ENCODE data around the gene NR2C2.

NR2C2 gene

DNA sequence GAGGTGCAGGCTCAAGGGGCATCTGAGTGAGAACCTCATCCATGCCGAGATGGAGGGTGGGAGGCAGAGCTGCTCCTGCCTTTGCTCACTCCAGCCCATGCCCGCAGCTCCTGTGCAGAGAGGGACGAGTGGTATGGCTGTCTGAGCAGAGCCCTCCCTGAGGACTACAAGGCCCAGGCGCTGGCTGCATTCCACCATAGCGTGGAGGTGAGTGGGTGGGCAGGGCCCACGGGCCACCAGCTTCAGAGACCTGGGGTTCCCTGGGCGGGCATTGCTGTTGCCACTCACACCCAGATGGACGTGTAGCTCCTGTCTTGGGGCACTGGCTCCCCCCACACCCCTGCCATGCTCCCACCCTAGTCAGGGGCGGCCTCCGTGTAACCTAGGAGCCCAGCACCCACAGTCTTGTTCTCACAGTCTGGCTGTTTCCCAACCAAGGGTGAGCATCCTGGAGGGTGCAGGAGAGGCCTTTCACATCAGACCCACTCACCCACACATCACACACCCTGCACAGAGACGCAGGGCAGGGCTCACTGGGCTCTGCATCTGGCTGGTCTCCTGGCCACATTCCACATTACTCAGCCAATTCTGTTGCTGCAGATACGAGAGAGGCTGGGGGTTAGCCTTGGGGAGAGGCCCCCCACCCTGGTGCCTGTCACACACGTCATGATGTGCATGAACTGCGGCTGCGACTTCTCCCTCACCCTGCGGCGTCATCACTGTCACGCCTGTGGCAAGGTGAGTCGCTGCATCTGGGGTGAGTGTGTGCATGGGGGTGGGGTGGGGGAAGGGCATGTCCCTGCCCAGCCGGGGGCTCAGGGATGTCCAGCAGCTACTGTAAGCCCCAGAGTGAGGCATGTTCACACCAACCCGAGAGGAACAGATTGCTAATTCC is 25.3 kb upstream of the NR2C2 start:
- no peak for DNase-seq (ENCODE audit: low spot score)

DNA sequence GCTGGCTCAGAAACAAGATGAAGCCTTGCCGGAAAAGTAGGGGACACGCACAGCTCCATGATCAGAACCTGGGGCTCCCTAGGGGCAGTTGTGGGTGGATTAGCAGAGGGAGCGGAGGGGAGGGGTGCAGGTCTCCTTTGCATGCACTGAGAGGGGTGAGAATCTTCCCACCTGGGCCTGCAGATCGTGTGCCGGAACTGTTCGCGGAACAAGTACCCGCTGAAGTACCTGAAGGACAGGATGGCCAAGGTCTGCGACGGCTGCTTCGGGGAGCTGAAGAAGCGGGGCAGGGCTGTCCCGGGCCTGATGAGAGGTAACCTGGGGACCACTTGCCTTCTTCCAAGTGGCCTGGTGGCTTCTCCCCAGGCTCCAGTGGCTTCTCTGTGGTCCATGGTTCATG is 24.5 kb upstream of the NR2C2 start:
- no peak for DNase-seq (ENCODE audit: low spot score)

DNA sequence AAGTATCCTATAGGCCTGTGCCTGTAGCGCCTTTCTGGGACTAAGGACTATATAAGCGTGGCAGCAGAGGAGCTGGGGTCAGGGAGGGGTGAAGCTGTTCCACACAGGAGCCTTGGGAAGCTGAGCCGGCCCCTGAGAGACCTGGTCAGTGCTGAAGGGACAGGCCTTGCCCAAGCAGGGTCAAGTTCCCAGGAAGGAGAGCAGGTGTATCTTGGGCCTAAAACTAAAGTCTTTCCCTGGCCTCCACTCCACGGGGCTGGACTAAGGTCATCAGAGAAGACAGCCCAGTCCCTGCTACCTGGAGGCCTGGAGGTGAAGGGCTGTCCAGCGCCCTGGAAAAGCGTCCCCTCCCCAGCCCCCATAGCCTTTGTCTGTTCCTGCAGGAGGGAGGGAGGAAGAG is 23.9 kb upstream of the NR2C2 start:
- DNase-seq (ENCODE audit: low spot score): no peak

DNA sequence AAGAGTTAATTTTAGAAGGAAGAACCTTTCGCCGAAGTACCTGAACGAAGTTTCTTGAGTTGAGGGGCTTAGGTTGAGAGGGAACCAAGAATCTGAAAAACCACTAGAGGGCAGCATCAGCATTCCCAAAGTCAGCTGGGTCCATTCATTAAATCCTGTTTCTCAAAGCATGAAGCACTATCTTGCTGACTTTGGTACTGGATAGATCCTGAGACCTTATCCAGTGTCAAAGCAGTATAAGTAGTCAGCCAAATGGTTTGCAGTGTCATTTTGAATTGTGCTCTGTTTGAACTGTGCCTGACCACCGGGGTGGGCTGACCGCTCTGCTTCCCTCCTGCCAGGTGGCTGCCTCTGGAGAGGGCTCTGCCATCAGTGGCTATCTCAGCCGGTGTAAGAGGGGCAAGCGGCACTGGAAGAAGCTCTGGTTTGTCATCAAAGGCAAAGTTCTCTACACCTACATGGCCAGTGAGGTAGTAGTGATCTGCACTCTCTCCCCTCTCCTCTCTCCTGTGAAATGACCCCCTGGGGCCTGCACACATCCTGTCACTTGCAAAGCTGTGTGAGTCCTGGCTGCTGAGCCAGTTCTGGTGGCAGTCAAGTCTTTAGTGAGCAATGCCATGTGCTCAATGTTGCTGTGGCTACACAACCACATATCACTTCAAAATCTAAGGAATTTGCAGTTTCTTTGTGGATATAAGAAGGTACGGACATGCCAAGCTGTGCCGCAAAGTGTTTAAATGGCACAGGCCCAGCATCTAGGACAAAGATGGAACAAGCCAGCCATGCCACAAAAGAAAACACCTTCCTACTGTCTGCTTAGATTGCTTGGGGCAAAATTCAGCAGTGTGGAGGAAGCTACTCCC is 21.4 kb upstream of the NR2C2 start:
- peak; percentile 70 for DNase-seq (ENCODE audit: low spot score)

DNA sequence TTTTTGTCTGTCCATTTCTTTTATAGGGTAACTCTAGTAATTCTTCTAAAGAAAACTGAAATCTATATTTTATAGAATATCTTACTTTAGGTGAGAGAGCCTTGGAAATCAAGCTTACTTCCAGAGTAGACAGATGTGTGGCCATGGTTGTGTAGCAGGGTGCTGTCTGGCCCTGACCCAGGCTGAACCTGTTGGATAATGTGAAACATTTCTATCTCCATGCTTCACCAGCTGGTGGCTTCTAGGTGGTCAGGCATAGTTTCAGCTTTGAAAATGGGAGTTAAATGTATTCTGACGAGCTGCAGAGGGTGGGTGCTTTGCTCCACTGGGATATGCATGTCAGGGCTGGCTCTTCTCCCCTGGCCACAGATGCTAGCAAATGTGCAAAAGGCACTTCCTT is 20.8 kb upstream of the NR2C2 start:
- no peak for DNase-seq (ENCODE audit: low spot score)

DNA sequence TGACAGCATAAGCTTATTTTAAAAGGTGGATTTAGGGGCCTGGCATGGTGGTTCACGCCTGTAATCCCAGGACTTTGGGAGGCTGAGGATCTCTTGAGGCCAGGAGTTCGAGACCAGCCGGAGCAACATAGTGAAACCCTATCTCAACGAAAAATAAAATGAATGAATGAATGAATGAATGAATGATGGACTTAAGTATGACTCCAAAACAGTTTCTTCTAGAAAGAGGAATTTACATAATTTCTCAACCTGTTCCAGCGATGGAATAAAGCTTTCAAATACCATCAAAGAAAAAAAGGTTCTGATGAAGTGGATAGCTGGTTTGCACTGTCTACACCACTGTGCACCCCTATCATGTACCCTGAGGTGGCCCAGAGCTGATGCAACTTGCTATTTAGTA is 20.1 kb upstream of the NR2C2 start:
- DNase-seq (ENCODE audit: low spot score): no peak

DNA sequence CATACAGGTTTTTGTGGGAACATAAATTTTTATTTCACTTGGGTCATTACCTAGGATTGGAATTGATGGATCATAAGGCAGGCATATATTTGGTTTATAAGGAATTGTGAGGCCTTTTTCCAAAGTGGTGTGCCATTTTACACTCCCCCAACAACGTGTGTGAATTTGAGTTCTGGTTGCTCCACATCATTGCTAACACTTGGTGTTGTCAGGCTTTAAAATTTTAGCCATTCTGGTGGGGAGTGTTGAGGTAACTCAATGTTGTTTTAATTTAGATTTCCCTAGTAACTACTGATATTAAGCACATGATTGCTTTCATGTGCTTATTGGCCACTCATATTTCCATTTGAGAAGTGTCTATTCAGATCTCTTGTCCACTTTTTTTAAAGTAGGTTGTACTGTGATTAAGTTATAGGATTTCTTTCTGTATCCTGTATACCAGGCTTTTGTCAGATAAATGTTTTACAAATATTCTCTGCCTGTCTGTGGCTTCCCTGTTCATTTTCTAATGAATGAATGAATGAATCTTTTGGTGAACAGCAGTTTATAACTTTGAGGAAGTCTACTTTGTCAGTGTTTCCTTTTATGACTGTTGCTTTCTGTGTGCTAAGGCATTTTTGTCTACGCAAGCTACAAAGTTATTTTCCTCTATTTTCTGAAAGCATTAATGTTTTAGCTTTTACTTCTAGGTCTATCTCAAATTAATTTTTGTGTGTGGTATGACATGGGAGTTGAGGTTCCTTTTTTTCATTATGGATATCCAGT is 17.9 kb upstream of the NR2C2 start:
- no peak for DNase-seq (ENCODE audit: low spot score)

DNA sequence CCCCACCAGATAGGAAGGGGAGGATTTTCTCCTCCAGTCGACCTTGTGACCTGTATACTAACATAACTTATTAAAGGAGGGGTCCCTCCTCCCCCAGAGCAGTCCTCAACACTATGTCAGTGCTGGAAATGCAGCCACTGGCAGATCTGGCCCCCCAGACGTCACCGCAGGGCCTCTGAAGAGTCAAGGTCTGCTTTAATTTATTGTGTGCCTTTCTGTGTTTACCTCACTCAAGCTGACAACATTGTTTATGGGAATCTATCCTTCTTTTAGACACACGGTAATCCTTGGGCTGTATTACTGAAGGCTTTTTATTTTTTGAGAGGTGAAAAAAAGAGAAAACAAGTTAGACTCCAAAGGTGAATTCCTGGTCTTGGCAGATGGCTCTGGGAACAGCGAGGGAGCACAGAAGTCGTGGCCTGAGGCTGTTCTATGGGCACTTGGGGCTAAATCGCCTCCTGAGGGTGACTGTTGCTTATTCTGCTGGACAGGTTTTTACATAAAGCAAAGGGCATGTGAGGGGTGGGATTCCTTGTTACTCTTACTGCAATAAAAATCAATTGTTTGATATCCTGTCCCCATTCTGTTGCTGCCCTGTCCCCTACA is 13.5 kb upstream of the NR2C2 start:
- DNase-seq (ENCODE audit: low spot score): no peak

DNA sequence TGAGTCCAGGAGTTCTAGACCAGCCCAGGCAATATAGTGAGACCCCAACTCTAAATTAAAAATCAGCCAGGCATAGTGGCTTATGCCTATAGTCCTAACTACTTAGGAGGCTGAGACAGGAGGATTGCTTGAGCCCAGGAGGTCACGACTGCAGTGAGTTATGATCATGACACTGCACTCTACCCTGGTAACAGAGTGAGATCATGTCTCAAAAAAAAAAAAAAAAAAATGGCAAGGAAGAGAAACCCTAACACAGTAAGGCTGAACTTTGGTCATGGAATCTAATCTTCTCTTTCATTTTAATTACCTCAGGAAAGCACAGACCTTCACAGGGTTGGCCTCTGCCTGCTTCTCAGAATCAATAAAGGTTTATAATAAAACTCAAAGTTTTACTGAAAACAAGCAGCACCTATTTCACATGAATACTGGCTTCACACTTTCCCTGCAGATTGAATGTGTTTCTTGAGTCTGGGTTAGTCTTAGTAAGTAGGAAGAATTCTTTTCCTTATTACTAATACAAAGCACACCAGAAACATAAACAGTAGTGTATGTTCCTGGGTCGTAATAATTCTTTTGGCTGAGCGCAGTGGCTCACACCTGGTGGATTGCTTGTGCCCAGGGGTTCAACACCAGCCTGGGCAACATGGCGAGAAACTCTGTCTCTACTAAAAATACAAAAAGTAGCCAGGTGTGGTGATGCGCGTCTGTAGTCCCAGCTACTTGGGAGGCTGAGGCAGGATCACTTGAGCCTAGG is 11.6 kb upstream of the NR2C2 start:
- DNase-seq (ENCODE audit: low spot score): no peak

DNA sequence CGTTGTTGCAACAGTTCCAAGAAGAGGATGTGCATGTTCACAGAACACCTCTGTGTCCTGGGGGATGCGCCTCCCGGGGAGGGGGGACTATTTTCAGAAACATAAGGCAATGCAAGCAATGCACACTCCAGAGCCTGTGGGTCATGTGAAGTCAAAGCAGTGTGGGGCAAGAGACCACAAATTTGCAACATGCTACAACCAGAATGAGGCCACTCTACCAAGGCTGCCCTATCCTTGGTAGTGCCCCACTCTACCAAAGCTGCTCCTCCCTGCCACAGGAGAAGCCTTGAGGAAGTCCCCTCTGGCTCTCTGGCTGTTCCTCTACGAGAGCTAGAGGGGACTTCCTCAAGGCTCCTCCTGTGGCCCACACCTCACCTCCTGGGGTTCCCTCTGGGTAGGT is 8.4 kb upstream of the NR2C2 start:
- no peak for DNase-seq (ENCODE audit: low spot score)

DNA sequence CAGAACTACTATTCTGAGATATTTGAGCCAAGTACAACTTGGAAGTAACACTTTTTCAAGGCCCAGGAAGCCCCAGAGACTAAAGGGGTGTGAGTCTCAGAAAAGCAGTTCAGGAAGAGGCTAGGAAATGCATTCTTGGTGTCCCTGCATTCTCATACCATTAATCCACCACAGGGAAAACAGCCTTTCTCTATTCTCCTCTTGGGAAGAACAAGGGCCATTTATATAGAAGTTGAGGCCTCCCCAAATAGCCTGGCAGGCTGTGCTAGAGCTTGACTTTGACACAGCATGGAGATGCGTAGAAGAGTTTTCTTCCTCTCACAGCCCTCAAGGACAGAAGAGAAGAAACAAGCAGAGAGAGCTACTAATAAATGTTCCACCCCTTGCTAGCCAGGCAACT is 5.5 kb upstream of the NR2C2 start:
- DNase-seq (ENCODE audit: low spot score): no peak

DNA sequence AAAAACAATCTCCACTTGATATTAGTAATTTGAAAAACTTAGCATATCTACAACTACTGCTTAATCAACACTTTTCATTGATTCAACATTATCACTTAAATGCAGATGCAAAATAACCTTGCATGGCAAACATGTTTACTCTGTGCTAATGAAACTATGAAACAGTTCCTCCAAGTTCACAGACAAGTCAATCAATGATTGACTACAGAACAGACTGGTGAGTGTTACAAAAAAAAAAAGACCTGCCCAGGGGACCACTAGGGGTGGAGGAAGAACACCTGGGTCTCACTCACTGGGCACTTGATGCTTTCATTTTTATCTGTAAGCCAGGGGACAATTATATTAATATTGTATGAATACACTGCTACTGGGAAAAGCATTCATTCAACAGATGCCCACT is 4.3 kb upstream of the NR2C2 start:
- no peak for DNase-seq (ENCODE audit: low spot score)

DNA sequence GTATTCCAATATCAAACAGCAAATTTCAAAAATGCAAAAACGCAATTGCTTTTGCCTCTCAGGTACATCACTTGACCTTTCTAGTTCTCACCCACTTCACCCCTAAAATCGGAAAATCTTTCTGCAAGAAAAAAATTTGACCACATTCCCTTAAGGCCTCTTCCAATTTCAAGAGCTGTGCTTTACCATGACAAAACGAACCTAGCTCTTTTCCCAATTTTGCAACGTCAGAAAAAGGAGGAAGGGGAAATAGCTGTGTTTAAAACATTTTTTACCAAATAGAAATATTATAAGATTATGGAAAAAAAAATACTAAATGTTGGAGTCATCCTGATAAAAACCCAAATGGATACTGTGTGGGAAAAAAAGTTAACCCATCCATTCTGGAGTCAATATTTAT is 1.1 kb upstream of the NR2C2 start:
- no peak for DNase-seq (ENCODE audit: low spot score)

DNA sequence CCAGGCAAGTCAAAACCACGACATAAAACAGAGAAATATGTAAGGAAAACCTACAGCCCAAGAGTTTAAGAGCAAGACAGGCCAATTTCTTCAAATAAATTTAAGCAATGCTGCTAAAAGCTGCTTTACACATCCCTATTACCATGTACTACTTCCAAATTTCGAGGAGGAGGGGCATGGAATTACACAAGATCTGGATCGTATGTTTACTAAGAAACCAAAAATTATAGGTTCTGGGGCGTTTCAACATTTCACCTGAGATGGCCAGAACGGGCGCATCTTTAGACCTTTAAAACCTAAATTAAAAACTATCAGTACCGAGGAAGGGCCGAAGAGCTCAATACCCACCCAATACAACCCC is 664 bp upstream of the NR2C2 start:
- no peak for DNase-seq (ENCODE audit: low spot score)

DNA sequence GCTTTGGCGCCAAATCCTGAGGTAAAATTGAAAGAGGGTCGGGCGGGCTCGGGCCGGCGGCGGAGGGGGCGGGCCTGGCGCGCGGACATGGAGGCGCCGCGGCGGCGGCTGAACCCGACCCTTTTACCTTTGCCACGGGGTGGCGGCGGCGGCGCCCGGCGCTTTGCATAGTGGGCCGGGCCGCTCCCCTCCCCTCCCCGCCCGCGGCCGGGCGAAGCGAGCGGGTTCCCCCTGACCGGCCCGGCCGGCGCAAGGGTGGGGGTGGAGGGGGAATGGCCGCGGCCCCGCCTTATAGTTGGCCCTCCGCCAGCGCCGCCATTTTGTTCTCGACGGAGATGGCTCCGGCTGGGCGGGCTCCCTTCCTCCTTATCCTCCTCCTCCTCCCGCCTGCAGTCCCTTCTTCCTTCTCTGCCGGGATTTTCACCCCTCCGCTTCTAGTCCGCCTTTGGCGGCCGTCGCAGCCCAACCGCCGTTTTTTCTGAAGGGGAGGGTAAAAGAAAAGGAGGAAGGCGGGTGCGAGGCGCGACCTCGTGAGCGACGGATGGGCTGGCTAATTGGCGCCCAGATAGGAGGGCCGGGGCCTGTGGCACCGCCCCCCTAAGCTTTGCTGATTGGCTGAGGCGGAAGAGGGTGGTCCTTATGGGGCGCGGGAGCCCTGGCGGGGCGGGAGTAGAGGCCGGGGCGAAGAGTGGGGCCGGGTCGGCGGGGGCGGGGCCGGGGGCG is 664 bp downstream of the NR2C2 start:
- peak; percentile 98 for DNase-seq (ENCODE audit: low spot score)

DNA sequence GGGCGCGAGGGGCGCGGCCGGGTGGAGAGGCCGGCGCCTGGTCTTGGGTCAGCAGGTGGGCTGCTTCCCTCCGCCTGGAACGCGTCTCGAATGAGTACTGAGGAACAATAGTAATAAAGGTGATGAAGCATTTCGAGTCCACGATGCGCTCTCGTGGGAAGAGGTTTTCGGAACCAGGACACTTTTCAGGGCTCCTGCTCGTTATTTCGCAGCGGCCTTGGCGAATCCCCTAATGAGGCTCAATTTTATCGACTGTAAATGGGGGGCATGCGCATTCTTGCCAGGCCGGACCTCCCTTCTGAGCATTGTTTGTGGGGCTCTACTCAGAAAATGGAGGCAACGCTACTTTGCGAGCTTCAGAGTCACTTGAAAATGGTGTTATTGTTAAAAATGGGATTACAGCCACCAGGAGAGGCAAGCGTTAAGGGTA is 1.2 kb downstream of the NR2C2 start:
- DNase-seq (ENCODE audit: low spot score): no peak

DNA sequence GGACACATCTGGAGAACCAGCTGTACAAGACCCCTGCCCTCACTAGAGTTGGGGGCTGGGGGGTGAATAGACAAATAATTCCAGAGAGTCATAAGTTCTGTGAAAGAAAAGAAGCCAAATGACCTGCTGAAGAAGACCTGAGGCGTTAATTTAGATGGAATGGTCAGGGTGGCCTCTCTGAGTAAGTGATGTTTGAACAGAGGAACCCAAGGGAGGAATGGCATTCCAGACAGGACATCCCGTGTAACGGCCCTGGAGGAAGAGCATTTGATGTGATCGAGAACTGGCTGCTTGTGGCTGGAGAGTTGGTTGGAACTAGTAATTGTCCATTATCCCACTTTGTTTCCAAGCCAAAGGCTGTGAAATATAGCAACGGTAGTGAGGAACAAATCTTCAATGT is 1.7 kb downstream of the NR2C2 start:
- no peak for DNase-seq (ENCODE audit: low spot score)

DNA sequence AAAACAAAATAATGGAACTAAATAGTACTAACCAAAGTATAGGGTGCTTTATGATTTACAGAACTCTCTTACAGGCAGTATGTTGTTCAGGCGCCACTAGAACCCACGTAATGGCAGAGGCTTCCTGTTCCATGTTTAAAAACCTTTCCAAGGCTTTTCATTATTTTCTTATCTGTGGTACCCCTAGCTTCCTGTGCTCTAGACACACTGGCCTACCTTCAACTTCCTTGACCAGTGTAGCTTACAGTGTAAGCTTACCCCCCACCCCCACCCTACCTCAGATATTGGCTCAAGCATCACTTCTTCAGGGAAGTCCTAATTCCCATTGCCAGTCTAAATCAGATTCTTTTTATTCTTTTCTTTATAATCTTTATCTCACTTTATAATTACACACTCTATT is 2.9 kb downstream of the NR2C2 start:
- DNase-seq (ENCODE audit: low spot score): no peak

DNA sequence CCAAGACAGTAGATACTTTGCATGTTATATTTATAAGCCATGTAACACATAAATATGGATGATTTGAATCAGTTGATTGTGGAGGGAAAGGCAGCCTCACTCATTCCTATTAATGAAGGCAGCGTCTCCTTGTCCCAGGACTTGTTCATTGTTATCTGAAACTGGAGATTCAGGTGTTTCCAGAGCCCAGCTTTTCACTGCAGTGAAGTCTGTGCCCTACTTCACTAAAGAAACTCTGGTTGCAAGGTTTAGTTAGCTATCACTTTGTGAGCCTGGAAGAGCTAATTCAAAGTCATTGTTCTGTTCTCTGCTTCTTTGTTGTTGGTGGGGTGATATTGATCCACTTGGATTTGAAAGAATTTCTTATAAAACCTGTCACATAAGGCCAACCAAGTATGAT is 9.8 kb downstream of the NR2C2 start:
- no peak for DNase-seq (ENCODE audit: low spot score)

DNA sequence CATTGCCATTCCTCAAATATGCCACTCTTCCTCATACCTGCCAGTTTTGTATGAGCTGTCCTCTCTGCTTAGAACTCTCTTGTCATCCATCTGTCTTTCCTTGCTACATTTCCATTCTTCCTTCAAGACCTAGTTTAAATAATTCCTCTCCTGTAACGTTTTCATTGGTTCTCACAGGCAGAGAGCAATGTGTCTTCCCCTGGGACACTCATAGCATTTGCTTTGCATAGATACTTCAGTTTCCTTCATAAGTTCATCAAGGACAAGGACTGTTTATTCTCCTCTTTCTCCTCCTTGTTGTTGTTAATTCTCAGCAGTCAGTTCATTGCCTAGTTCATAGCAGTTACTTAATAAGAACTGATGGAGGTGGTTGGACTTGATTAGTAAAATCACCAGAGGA is 10.5 kb downstream of the NR2C2 start:
- no peak for DNase-seq (ENCODE audit: low spot score)

All from iPS-NIHi11 (cell line).